Measurements from ENCODE around the gene BRAT1.

GRCh38 chr7:2592375-2592865 lies 37.1 kb upstream of the BRAT1 start:
- no peak for TF ChIP-seq CTCF (IDR thresholded peaks at IDR 0.05; ENCODE audit: poor library complexity)
- no peak for TF ChIP-seq EZH2phosphoT487 (IDR thresholded peaks at IDR 0.05; ENCODE audit: low read depth, severe bottlenecking, unreplicated experiment)
- TF ChIP-seq EZH2 (IDR thresholded peaks at IDR 0.05; ENCODE audit: borderline replicate concordance): no peak

Data from hepatocyte (in vitro differentiated cells).